IMR-90 (cell line): ENCODE results near the gene SH3BP5. TPM values are rescaled to one million over a fixed set of nuclear protein-coding genes. Genes with fewer than 3 reads are reported as not detected.

ENCODE experiments used
- ATAC-seq: fragments of 200-7000 bp; cut with Tn5 transposase; 2 replicates; pipeline ENCODE4 v1.9.1; 2020; ENCODE audit warnings: low read depth, mild to moderate bottlenecking, moderate library complexity
- BruUV-seq: library from RNA; stranded (reverse); fragments of 400-500 nt; replicated peaks from 2 replicates; lab custom pipeline; 2021; lab: Mats Ljungman, UMichigan
- CTCF ChIA-PET: fragments of 300-600 bp; formaldehyde crosslinking; extraction: SDS; loops from one replicate; lab custom pipeline; 2021; ENCODE audit warnings: antibody characterized with exemption; lab: Yijun Ruan, JAX
- POLR2A ChIA-PET: fragments of 300-600 bp; sonication (Branson Sonifier 250); formaldehyde crosslinking; loops from one replicate; lab custom pipeline; 2022; ENCODE audit warnings: antibody characterized with exemption; ENCODE audit not compliant: unreplicated experiment; lab: Charles Lee
- DNase-seq: peaks from one replicate; pipeline ENCODE4 v3.0.0; 2013
- H2AFZ ChIP-seq: replicated peaks from 2 replicates; pipeline ENCODE3; 2013; ENCODE audit warnings: low read length, mild to moderate bottlenecking; ENCODE audit not compliant: poor library complexity
- H2AK5ac ChIP-seq: 2 replicates; pipeline ENCODE4 v1.6.1; 2013; ENCODE audit warnings: low read depth, low read length, inconsistent platforms
- H2AK9ac ChIP-seq: replicated peaks from 2 replicates; pipeline ENCODE3; 2013; ENCODE audit warnings: mild to moderate bottlenecking, low read depth, low read length, moderate library complexity; ENCODE audit not compliant: poor library complexity
- H2BK120ac ChIP-seq: 2 replicates; pipeline ENCODE4 v1.6.1; 2013; ENCODE audit warnings: low read depth, low read length, inconsistent platforms
- H2BK15ac ChIP-seq: 3 replicates; pipeline ENCODE4 v1.6.1; 2013; ENCODE audit warnings: low read depth, low read length, inconsistent platforms
- H2BK20ac ChIP-seq: 2 replicates; pipeline ENCODE4 v1.6.1; 2013; ENCODE audit warnings: low read depth, mild to moderate bottlenecking, inconsistent platforms, low read length, moderate library complexity
- H2BK5ac ChIP-seq: 2 replicates; pipeline ENCODE4 v1.6.1; 2013; ENCODE audit warnings: mild to moderate bottlenecking, low read depth, low read length, inconsistent platforms; ENCODE audit not compliant: poor library complexity, severe bottlenecking
- H3K14ac ChIP-seq: replicated peaks from 2 replicates; pipeline ENCODE4 v1.6.1; 2013; ENCODE audit warnings: low read depth, low read length, inconsistent platforms
- H3K18ac ChIP-seq: 2 replicates; pipeline ENCODE4 v1.6.1; 2013; ENCODE audit warnings: low read depth, low read length, control low read depth
- H3K23ac ChIP-seq: 2 replicates; pipeline ENCODE4 v1.6.1; 2013; ENCODE audit warnings: low read depth, low read length, inconsistent platforms
- H3K27ac ChIP-seq: 2 replicates; pipeline ENCODE4 v1.5.1; 2013; ENCODE audit warnings: mild to moderate bottlenecking, control low read depth, low read length; ENCODE audit not compliant: insufficient read depth
- H3K27me3 ChIP-seq: 2 replicates; pipeline ENCODE4 v1.6.1; 2013; ENCODE audit warnings: low read length; ENCODE audit not compliant: control insufficient read depth, insufficient read depth
- H3K36me3 ChIP-seq: 2 replicates; pipeline ENCODE4 v1.6.1; 2013; ENCODE audit warnings: low read length, mixed read lengths; ENCODE audit not compliant: control insufficient read depth, insufficient read depth
- H3K4ac ChIP-seq: 2 replicates; pipeline ENCODE4 v1.6.1; 2013; ENCODE audit warnings: low read depth, low read length, inconsistent platforms
- H3K4me1 ChIP-seq: 2 replicates; pipeline ENCODE4 v1.6.1; 2013; ENCODE audit warnings: low read length, mixed read lengths; ENCODE audit not compliant: control insufficient read depth, insufficient read depth
- H3K4me2 ChIP-seq: 2 replicates; pipeline ENCODE4 v1.6.1; 2013; ENCODE audit warnings: low read depth, mild to moderate bottlenecking, control low read depth, low read length, moderate library complexity
- H3K4me3 ChIP-seq: 2 replicates; pipeline ENCODE4 v1.5.1; 2013; ENCODE audit warnings: low read depth, mild to moderate bottlenecking, control low read depth, low read length, moderate library complexity; ENCODE audit not compliant: insufficient read depth
- H3K56ac ChIP-seq: 2 replicates; pipeline ENCODE4 v1.6.1; 2013; ENCODE audit warnings: low read length, inconsistent platforms; ENCODE audit not compliant: insufficient read depth; ENCODE audit errors: extremely low read depth
- H3K79me1 ChIP-seq, 2 experiments: 2 replicates each; pipeline ENCODE4 v1.6.1; 2013; ENCODE audit warnings: low read length in 2 of 2, inconsistent platforms in 1 of 2, low read depth in 1 of 2
- H3K9ac ChIP-seq: 2 replicates; pipeline ENCODE4 v1.6.1; 2013; ENCODE audit warnings: low read depth, low read length, control low read depth
- H3K9me1 ChIP-seq: 2 replicates; pipeline ENCODE4 v1.6.1; 2013; ENCODE audit warnings: low read length, inconsistent platforms; ENCODE audit not compliant: insufficient read depth
- H3K9me3 ChIP-seq: 2 replicates; pipeline ENCODE4 v1.6.1; 2013; ENCODE audit warnings: low read length; ENCODE audit not compliant: control insufficient read depth, insufficient read depth
- H4K20me1 ChIP-seq: 2 replicates; pipeline ENCODE4 v1.6.1; 2013; ENCODE audit warnings: low read length, inconsistent platforms; ENCODE audit not compliant: insufficient read depth
- H4K5ac ChIP-seq: 2 replicates; pipeline ENCODE4 v1.6.1; 2013; ENCODE audit warnings: mild to moderate bottlenecking, low read depth, low read length, control low read depth
- H4K8ac ChIP-seq, 2 experiments: 2 replicates each; pipeline ENCODE4 v1.6.1; 2013; ENCODE audit warnings: low read depth in 2 of 2, low read length in 2 of 2, control low read depth in 1 of 2, inconsistent platforms in 1 of 2
- H4K91ac ChIP-seq: 2 replicates; pipeline ENCODE4 v1.6.1; 2013; ENCODE audit warnings: low read depth, low read length, inconsistent platforms; ENCODE audit not compliant: insufficient read depth
- BHLHE40 ChIP-seq: fragments of 150-350 bp; IDR thresholded peaks from 2 replicates; pipeline ENCODE4 v1.6.1; 2016; ENCODE audit warnings: mild to moderate bottlenecking, low read depth, low read length
- CEBPB ChIP-seq: IDR thresholded peaks from 2 replicates; pipeline ENCODE4 v1.6.1; 2012; ENCODE audit warnings: low read depth, low read length, improper control_type of control experiment
- CHD1 ChIP-seq: IDR thresholded peaks from 2 replicates; pipeline ENCODE4 v1.6.1; 2012; ENCODE audit warnings: low read depth, low read length, improper control_type of control experiment
- FOS ChIP-seq: fragments of 150-350 bp; IDR thresholded peaks from 2 replicates; pipeline ENCODE4 v1.6.1; 2016; ENCODE audit warnings: low read depth, low read length
- MAFK ChIP-seq: IDR thresholded peaks from 2 replicates; pipeline ENCODE4 v1.6.1; 2012; ENCODE audit warnings: low read depth, low read length, improper control_type of control experiment
- MAZ ChIP-seq: IDR thresholded peaks from 2 replicates; pipeline ENCODE4 v1.6.1; 2012; ENCODE audit warnings: low read depth, mild to moderate bottlenecking, low read length, improper control_type of control experiment, moderate library complexity, borderline replicate concordance
- MXI1 ChIP-seq: IDR thresholded peaks from 2 replicates; pipeline ENCODE4 v1.6.1; 2012; ENCODE audit warnings: low read depth, mild to moderate bottlenecking, low read length, moderate library complexity, borderline replicate concordance
- NFE2L2 ChIP-seq: fragments of 150-350 bp; IDR thresholded peaks from 2 replicates; pipeline ENCODE4 v1.6.1; 2016; ENCODE audit warnings: low read depth, mild to moderate bottlenecking, low read length
- POLR2A ChIP-seq: IDR thresholded peaks from 2 replicates; pipeline ENCODE4 v1.6.1; 2012; ENCODE audit warnings: mild to moderate bottlenecking, low read depth, low read length
- RAD21 ChIP-seq: IDR thresholded peaks from 2 replicates; pipeline ENCODE4 v1.6.1; 2012; ENCODE audit warnings: low read length, improper control_type of control experiment
- RCOR1 ChIP-seq: IDR thresholded peaks from 2 replicates; pipeline ENCODE4 v1.6.1; 2012; ENCODE audit warnings: mild to moderate bottlenecking, low read length, improper control_type of control experiment; ENCODE audit not compliant: insufficient replicate concordance
- SMC3 ChIP-seq: fragments of 150-350 bp; IDR thresholded peaks from 2 replicates; pipeline ENCODE4 v1.6.1; 2016; ENCODE audit warnings: low read depth, mild to moderate bottlenecking, antibody characterized with exemption, low read length, moderate library complexity
- WGBS, 2 experiments: methylation state at CpG; one replicate each; pipeline versions ENCODE4 v1.1.5 to v1.1.7; 2013; ENCODE audit warnings: missing lambda C conversion rate in 2 of 2; ENCODE audit not compliant: insufficient read length in 1 of 2; ENCODE audit errors: extremely low coverage in 2 of 2; 5-methylcytosine and 5-hydroxymethylcytosine counted together
- dilution Hi-C: fragments of 300-500 bp; cut with HindIII; formaldehyde crosslinking; loops from one replicate; pipeline ENCODE4 v1.14.3; 2018; ENCODE audit warnings: low sequenced_read_pairs; ENCODE audit not compliant: unreplicated experiment
- in situ Hi-C: fragments of 300-500 bp; cut with MboI; formaldehyde crosslinking; loops from 3 replicates; pipeline ENCODE4 v1.14.3; 2019; ENCODE audit warnings: low sequenced_read_pairs, inconsistent platforms, mixed read lengths
- intact Hi-C: fragments of 100-400 bp; cut with micrococcal nuclease; formaldehyde crosslinking; loops from 2 replicates; pipeline ENCODE4 v1.10.0; 2022
- polyA plus RNA-seq, 3 experiments: library from polyadenylated mRNA; depleted of rRNA; stranded (reverse); fragments of >200 nt; gene quantifications; 2 replicates each; pipeline ENCODE4 v1.2.3, GENCODE V29; 2012; ENCODE audit warnings: low replicate concordance in 1 of 3
- total RNA-seq: library from RNA; depleted of rRNA; stranded (reverse); fragments of >200 nt; gene quantifications from 2 replicates; pipeline ENCODE4 v1.2.3, GENCODE V29; 2012
- TF ChIP-seq, protein P1 (sequence below): fragments of 150-350 bp; IDR thresholded peaks from 2 replicates; pipeline ENCODE4 v1.6.1; 2017; ENCODE audit warnings: mild to moderate bottlenecking, antibody characterized with exemption, low read length, low read depth
- TF ChIP-seq, protein P2 (sequence below): conservative IDR thresholded peaks from 2 replicates; pipeline ENCODE4 v1.5.1; 2012; ENCODE audit warnings: mild to moderate bottlenecking, low read depth, low read length, improper control_type of control experiment

Gene SH3BP5
- total and polyA plus RNA-seq, 2 of the 4 experiments (the other 2 are of a cell fraction) = 14.0 to 23.5 TPM

DNA sequence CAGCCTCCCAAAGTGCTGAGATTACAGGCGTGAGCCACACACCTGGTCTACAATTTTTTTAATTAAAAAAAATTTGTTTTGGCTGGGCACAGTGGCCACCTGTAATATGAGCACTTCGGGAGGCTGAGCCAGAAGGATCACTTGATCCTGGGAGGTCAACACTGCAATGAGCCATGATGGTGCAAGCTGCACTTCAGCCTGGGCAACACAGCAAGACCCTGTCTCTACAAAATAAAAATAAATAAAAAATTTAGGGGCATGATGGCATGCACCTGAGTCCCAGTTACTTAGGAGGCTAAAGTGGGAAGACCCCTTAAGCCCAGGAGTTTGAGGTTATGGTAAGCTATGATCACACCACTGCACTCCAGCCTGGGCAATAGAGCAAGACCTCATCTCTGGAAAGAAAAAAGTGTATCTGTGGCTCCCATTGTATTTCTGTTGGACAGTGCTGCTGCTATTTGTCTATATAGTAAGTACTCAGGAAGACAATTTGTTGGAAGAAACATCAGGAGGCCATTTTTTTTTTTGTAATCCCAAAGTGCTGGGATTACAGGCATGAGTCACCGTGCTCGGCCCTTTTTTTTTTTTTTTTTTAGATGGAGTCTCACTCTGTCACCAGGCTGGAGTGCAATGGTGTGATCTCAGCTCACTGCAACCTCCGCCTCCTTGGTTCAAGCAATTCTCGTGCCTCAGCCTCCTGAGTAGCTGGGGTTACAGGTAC lies 27.5 kb upstream of the SH3BP5 start:
- H2AK9ac ChIP-seq = no peak overlapping the region
- no peak for ATAC-seq
- no peak overlapping the region for H3K56ac ChIP-seq
- no peak overlapping the region for H3K9ac ChIP-seq
- H3K36me3 ChIP-seq = no peaks in the 10 kb centered on the region
- no peak overlapping the region for H3K27ac ChIP-seq
- TF ChIP-seq RCOR1 (no peak), FOS (no peak), MXI1 (no peak), NFE2L2 (no peak), RAD21 (no peak), SMC3 (no peak), POLR2A (no peak), BHLHE40 (no peak), CHD1 (no peak), MAZ (no peak), CEBPB (no peak), MAFK (no peak)
- TF ChIP-seq, protein P1, sequence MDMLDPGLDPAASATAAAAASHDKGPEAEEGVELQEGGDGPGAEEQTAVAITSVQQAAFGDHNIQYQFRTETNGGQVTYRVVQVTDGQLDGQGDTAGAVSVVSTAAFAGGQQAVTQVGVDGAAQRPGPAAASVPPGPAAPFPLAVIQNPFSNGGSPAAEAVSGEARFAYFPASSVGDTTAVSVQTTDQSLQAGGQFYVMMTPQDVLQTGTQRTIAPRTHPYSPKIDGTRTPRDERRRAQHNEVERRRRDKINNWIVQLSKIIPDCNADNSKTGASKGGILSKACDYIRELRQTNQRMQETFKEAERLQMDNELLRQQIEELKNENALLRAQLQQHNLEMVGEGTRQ = no peak
- TF ChIP-seq, protein P2, sequence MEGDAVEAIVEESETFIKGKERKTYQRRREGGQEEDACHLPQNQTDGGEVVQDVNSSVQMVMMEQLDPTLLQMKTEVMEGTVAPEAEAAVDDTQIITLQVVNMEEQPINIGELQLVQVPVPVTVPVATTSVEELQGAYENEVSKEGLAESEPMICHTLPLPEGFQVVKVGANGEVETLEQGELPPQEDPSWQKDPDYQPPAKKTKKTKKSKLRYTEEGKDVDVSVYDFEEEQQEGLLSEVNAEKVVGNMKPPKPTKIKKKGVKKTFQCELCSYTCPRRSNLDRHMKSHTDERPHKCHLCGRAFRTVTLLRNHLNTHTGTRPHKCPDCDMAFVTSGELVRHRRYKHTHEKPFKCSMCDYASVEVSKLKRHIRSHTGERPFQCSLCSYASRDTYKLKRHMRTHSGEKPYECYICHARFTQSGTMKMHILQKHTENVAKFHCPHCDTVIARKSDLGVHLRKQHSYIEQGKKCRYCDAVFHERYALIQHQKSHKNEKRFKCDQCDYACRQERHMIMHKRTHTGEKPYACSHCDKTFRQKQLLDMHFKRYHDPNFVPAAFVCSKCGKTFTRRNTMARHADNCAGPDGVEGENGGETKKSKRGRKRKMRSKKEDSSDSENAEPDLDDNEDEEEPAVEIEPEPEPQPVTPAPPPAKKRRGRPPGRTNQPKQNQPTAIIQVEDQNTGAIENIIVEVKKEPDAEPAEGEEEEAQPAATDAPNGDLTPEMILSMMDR = no peak
- H2BK5ac ChIP-seq = no peak overlapping the region
- no peak overlapping the region for H2BK120ac ChIP-seq
- no peak overlapping the region for H2AFZ ChIP-seq
- no peak overlapping the region for H2BK20ac ChIP-seq
- H4K20me1 ChIP-seq = no peaks in the 10 kb centered on the region
- H4K8ac ChIP-seq = no peak overlapping the region
- H3K9me3 ChIP-seq = no peaks in the 10 kb centered on the region
- POLR2A ChIA-PET = no interaction called here
- CTCF ChIA-PET = no interaction called here
- dilution Hi-C loops (no loop called here), in situ Hi-C loops (no loop called here), intact Hi-C loops (no loop called here)
- H3K79me1 ChIP-seq = no peaks in the 10 kb centered on the region
- no peak overlapping the region for H4K91ac ChIP-seq
- H3K9me1 ChIP-seq = no peaks in the 10 kb centered on the region
- H3K18ac ChIP-seq = no peak overlapping the region
- H3K4me3 ChIP-seq = no peak overlapping the region
- WGBS, 2 experiments = no CpG with 5 or more reads among the region's 6 CpGs
- no TSS peak for BruUV-seq
- no peak overlapping the region for H2BK15ac ChIP-seq
- peaks cover 3% of the 10 kb centered on the region; the same call in 1 of the 2 replicates for H3K27me3 ChIP-seq
- DNase-seq = no peak
- no peak overlapping the region for H4K5ac ChIP-seq
- no peak overlapping the region for H3K14ac ChIP-seq
- H3K4me1 ChIP-seq = peaks cover 3% of the 10 kb centered on the region
- H2AK5ac ChIP-seq = no peak overlapping the region
- H3K4me2 ChIP-seq = no peak overlapping the region
- H3K23ac ChIP-seq = no peak overlapping the region
- H3K4ac ChIP-seq = no peak overlapping the region
